ENCODE measurements around the gene FARS2.

Gene FARS2

DNA sequence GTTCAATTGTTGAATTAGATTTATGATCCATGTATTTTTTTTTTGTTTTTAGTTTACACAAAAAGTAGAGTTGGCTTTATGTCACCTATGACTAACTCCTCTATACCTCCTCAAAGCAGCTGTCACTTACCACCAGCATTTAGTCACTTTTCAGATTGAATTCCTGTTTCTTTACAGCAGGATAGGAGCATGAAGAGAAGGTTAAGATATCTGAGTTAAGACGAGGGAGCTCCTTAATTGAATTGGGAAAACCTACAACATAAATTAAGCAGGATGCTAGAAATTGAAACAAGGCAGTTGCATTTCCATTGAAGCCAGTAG, 237.2 kb downstream of the FARS2 start:
- DNase-seq (ENCODE audit: low read depth): no peak
- peak overlapping the region; percentile 40 for H3K4me3 ChIP-seq (ENCODE audit: low read depth, low read length)
- no peak for TF ChIP-seq CTCF (conservative IDR thresholded peaks at IDR 0.05; ENCODE audit: low read depth, low read length)

DNA sequence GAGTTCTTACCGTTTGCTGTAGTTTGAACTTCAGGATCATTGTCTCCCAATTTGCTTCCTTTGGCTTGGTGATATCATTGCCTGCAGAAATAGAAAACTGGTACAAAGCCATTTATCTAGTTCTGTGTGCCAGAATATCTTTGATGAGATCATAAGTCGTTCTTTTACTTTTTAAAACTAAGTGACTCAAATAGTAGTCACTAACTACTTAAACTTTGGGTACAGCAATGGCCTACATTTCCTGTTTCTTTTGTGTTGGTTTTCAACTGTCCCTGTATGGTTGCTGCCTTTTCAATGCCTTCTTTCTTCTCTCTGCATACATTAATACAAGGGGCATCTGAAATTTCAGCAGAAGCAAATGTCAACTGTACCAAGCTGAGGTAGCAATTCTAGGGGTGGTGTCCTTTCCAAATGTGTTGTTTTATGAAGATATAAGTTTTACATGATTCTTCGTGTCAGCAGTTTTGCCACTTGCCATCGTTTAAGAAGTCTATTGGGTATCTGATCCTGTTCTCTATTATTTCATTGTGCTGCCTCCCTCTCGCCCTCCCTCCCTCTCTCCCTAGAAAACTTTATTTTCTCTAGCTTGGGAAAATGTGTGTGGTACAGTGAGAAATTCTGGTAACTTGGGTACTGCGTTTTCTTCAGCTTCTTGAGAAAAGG, 238.5 kb downstream of the FARS2 start:
- H3K4me3 ChIP-seq (ENCODE audit: low read depth, low read length): no peak overlapping the region
- DNase-seq (ENCODE audit: low read depth): no peak
- TF ChIP-seq CTCF (conservative IDR thresholded peaks at IDR 0.05; ENCODE audit: low read depth, low read length): no peak

DNA sequence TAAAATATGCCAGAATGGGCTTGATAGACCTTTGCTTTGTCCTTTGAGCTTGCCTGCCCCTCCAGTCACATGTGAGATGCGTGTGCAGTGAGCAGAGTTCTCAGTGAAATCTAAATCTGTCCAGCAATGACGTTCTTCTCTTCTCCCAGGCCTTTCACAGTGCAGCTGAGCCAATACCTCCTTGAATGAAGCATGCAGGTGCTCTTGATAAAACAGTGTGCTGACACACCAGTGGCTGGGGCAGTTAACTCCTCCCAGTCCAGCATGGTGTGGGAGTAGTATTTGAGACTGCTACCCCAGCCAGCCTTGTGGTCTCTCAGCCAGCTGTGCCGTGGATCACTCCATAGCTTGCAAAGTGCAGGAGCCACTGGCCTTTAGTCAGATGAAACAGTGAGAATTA, 240.5 kb downstream of the FARS2 start:
- no peak for DNase-seq (ENCODE audit: low read depth)
- no peak for TF ChIP-seq CTCF (conservative IDR thresholded peaks at IDR 0.05; ENCODE audit: low read depth, low read length)
- no peak overlapping the region for H3K4me3 ChIP-seq (ENCODE audit: low read depth, low read length)

DNA sequence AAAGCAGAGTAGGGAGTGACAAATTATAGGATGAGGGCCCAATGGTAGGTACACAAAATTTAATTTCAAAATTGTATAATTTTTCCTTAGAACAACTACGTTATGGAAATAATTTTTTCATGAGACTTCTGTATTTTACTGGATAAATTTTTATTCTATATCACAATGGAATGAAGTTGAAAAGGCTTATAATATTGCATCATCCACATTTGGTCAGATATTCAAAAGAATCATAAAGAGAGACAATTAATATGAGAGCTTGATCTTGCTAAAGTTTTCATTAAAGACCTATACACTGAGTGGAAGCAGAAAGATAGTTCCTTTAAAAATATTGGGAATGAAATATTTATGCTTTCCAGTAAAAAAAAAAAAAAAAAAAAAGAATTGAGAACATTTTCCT, 242.8 kb downstream of the FARS2 start:
- no peak overlapping the region for H3K4me3 ChIP-seq (ENCODE audit: low read depth, low read length)
- TF ChIP-seq CTCF (conservative IDR thresholded peaks at IDR 0.05; ENCODE audit: low read depth, low read length): no peak
- no peak for DNase-seq (ENCODE audit: low read depth)

DNA sequence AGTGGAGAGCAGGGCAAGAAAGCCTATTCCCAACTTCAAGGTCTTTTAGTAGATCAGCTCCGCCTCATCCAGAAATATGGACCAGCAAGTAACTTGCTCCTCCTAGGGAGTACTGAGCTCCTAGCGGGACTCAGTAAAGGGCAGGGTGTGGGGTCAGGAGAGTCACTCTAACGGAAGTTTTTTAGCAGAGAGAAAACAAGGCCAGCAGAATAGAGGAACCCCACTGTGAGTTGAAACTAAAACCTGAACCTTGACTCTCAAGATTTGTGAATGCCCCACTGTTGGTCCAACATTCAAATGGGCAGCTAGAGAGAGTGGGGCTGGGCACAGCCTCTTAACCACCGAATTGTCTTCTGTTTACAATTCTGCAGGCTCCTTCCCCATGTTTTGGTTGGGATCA, 244.8 kb downstream of the FARS2 start:
- H3K4me3 ChIP-seq (ENCODE audit: low read depth, low read length): no peak overlapping the region
- DNase-seq (ENCODE audit: low read depth): no peak
- TF ChIP-seq CTCF (conservative IDR thresholded peaks at IDR 0.05; ENCODE audit: low read depth, low read length): no peak

DNA sequence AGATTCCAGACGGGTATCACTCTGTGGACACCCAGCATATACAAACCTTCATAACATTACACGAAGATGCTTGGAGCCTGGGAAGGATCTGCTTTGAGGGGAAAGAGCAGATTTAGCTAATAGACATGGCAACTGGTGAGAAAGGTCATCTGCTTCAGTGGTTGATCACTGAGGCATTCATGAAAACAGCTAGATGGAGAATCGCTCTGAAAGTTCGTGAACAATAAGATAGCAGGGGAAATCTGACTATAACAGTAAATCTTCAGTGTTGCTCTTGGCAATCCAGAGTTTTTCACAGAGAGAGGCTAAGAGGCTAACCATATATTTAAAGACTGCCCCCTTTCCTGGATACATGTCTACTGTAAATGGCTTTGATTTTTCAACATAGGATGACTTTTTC, 245.3 kb downstream of the FARS2 start:
- H3K4me3 ChIP-seq (ENCODE audit: low read depth, low read length): no peak overlapping the region
- no peak for TF ChIP-seq CTCF (conservative IDR thresholded peaks at IDR 0.05; ENCODE audit: low read depth, low read length)

GRCh38 chr6:5507131-5507681, 245.9 kb downstream of the FARS2 start:
- DNase-seq (ENCODE audit: low read depth): no peak
- TF ChIP-seq CTCF (conservative IDR thresholded peaks at IDR 0.05; ENCODE audit: low read depth, low read length): no peak
- H3K4me3 ChIP-seq (ENCODE audit: low read depth, low read length): no peak overlapping the region

More for the DNA sequence above, 245.3 kb downstream of the FARS2 start:
- no peak for DNase-seq (ENCODE audit: low read depth)
